ENCODE data around the gene FEN1. TPM values are rescaled to one million over a fixed set of nuclear protein-coding genes. Genes with fewer than 3 reads are reported as not detected.
A peak's percentile ranks its signal among the peaks of the same experiment; 100 is the strongest.

FEN1 gene
- total RNA-seq, 6 donors from 2014 or later = 6.0 to 9.1 (median 7.0) TPM

- Histone ChIP-seq H3K27ac (no peak overlapping the region), H3K4me1 (peaks cover 0 to 14% (median 4%) of the 10 kb centered on the region in 4 donors), H3K4me3 (no peak overlapping the region), H3K27me3 (no peaks in the 10 kb centered on the region), H3K36me3 (peaks cover 0 to 19% (median 4%) of the 10 kb centered on the region in 4 donors), H3K9me3 (no peaks in the 10 kb centered on the region)
- DNase-seq (peak in 1 of 2 donors; percentile 55), ATAC-seq (ENCODE audit: low FRiP score in 2 of 2) (no peak)
- TF ChIP-seq POLR2AphosphoS5 (IDR thresholded peaks at IDR 0.05) = no peak
- no peak for TF ChIP-seq POLR2A (IDR thresholded peaks at IDR 0.05)
- no peak for TF ChIP-seq EP300 (IDR thresholded peaks at IDR 0.05)
- TF ChIP-seq CTCF (IDR thresholded peaks at IDR 0.05) = no peak
- WGBS, 2 donors = 78 to 79% methylated on average over 9 to 14 of the region's 15 CpGs
These were observed 46.8 kb upstream of the FEN1 start for GRCh38 chr11:61745781-61746441.

- WGBS, 2 donors = 78 to 85% methylated on average over 15 to 18 of the region's 19 CpGs
- no peak for ATAC-seq (ENCODE audit: low FRiP score in 2 of 2)
- Histone ChIP-seq H3K36me3 (peaks cover 0 to 14% (median 4%) of the 10 kb centered on the region in 4 donors), H3K9me3 (no peaks in the 10 kb centered on the region), H3K27me3 (no peaks in the 10 kb centered on the region), H3K4me3 (no peak overlapping the region), H3K4me1 (peaks cover 0 to 14% (median 4%) of the 10 kb centered on the region in 4 donors), H3K27ac (no peak overlapping the region)
- DNase-seq = peak in 1 of 2 donors; percentile 63
- TF ChIP-seq POLR2AphosphoS5 (IDR thresholded peaks at IDR 0.05) = no peak
- no peak for TF ChIP-seq EP300 (IDR thresholded peaks at IDR 0.05)
- no peak for TF ChIP-seq POLR2A (IDR thresholded peaks at IDR 0.05)
- TF ChIP-seq CTCF (IDR thresholded peaks at IDR 0.05) = no peak
These were observed 46.1 kb upstream of the FEN1 start for GRCh38 chr11:61746442-61747191.

- Histone ChIP-seq H3K4me1 (peaks cover 4 to 15% (median 6%) of the 10 kb centered on the region in 4 donors), H3K9me3 (no peaks in the 10 kb centered on the region), H3K27ac (no peak overlapping the region), H3K36me3 (peaks cover 0 to 8% (median 4%) of the 10 kb centered on the region in 4 donors), H3K27me3 (no peaks in the 10 kb centered on the region), H3K4me3 (no peak overlapping the region)
- WGBS, 2 donors = 59 to 79% methylated on average over 7 to 19 of the region's 19 CpGs
- TF ChIP-seq POLR2AphosphoS5 (IDR thresholded peaks at IDR 0.05) (no peak), POLR2A (IDR thresholded peaks at IDR 0.05) (no peak), CTCF (IDR thresholded peaks at IDR 0.05) (peak; percentile 77 to 94 (median 92)), EP300 (IDR thresholded peaks at IDR 0.05) (no peak)
- peak; percentile 83 to 89 for DNase-seq
- ATAC-seq (ENCODE audit: low FRiP score in 2 of 2) = peak; percentile 84 to 89
These were observed 45.3 kb upstream of the FEN1 start for GRCh38 chr11:61747192-61747966.

GRCh38 chr11:61747967-61748285, 44.8 kb upstream of the FEN1 start:
- no peaks in the 10 kb centered on the region for H3K9me3 ChIP-seq
- DNase-seq (no peak), ATAC-seq (ENCODE audit: low FRiP score in 2 of 2) (no peak)
- WGBS, 2 donors = 28% methylated on average over 3 of the region's 3 CpGs; no CpG with 5 or more reads in 1 of the 2 donors
- no peak for TF ChIP-seq EP300 (IDR thresholded peaks at IDR 0.05)
- peak in 1 of 6 experiments; percentile 34 for TF ChIP-seq CTCF (IDR thresholded peaks at IDR 0.05)
- H3K27me3 ChIP-seq = peaks cover 0 to 4% (median 2%) of the 10 kb centered on the region in 4 donors
- H3K27ac ChIP-seq = no peak overlapping the region
- H3K36me3 ChIP-seq = peaks cover 0 to 7% (median 4%) of the 10 kb centered on the region in 4 donors
- H3K4me3 ChIP-seq = no peak overlapping the region
- H3K4me1 ChIP-seq = peaks cover 8 to 16% (median 8%) of the 10 kb centered on the region in 4 donors

Data from upper lobe of left lung (tissue), 6 donors.